ENCODE data around the gene FRAS1.
"Not testable (repeated sequence)": the region's sequence is repeated elsewhere in the genome, so short reads cannot be mapped to it uniquely, and the experiment has no call there.

Gene FRAS1

DNA sequence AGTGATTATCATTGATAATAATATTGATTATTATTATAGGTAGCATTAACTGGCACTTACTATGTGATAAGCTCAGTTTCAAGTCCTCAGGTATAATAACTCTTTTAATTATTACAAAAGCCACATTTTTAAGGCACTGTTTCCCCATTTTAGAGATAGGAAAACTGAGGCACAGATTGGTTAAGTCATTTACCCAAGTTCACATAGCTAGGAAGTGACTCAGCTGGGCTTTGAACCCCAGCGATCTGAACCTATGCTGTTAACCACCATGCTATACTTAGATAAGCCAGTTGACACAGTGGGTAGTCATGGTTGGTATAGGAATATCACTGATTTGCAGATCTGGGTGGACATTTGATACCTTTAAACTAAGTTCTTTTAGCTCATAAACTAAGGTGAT is 110.4 kb downstream of the FRAS1 start:
- FAIRE-seq: no peak

DNA sequence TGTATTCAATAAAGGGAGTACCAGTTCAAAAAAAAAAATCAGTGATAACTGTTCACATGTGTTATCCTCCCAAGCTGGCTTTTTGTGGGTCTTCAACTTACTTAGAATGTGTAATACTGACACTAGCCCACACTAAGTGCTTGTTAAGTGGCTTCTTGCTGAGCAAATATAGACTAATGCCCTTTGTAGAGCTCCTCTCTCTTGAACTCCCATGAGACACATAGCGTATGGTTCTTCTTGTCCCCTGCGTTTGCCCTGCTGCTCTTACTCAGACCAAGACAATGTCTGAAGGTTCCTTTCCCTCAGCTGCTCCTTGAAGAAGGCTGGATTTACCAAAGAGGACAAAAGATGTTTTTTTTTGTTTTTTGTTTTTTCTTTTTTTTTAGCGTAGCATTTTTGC is 110.9 kb downstream of the FRAS1 start:
- FAIRE-seq: no peak

DNA sequence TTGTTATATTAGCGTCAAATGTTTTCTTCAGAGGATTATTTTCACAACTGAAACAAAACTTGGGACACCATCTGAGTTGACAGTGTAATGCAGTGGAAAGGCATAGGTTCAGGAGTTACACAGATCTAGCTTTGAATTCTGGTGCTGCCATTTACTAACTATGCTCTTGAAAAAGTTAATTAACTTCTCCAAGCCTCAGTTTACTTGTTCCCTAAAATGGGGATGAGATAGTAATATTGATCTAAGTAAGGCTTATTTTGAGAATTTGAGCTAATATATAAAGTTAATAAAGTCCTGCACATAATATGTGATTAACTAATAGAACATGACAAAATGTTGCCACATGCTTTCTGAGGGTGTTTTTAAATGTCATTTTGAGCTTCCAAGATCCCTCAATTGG is 112.6 kb downstream of the FRAS1 start:
- FAIRE-seq: no peak

DNA sequence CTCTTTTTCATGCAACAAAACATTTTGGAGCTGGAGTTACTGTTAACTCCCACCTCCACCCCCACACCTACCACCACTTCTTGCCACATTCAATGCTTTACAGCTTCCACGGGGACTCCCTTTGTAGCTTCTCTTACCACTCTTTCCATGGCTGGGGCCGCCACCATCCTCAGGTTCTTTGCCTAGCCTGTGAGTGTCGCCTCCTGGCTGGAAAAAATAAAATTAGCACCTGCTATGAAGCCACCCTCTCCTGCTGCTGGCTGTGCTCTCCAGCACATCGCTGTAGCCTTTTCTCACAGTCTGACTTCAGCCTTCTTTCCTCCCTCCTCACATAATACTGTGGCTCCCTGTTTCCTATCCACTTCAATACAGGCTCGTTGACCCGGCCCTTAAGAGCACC is 114.4 kb downstream of the FRAS1 start:
- FAIRE-seq: no peak

DNA sequence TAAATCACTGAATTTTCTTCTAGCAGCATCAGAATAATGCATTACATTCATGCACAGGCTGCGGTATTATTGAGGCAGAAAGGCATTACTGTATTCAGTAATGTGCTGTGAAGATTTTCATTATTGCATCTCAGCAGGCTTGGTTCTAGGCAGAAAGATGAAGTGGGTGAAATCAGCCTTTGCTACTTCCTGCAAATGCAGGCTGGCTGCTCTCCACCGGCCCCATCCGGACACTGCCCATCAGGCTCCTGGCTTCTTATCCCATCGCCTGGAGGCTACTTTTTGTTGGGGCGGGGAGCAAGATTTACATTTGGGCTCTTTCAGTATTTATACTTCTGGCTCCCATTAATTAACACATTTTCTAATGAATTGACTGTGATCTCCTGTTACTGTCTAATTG is 117.8 kb downstream of the FRAS1 start:
- no peak for FAIRE-seq

DNA sequence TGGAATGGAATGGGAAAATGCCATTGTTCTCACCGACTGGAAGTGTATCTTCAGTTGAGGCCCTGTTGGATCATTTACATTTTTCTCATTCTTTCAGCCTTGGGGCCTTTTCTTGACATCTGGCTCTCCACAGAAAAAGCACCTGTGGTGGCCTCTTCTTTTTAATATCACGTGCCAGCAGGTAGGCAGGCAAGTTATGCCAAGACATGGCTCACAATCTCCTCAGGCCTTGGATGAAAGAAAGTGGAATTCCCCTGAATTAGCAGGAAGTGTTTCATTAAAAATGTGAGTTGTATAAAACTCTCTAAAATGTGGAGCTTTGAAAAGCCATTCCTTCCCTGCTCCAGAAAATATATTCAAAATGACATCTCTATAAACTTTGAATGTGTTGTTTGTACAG is 122.1 kb downstream of the FRAS1 start:
- no peak for FAIRE-seq

DNA sequence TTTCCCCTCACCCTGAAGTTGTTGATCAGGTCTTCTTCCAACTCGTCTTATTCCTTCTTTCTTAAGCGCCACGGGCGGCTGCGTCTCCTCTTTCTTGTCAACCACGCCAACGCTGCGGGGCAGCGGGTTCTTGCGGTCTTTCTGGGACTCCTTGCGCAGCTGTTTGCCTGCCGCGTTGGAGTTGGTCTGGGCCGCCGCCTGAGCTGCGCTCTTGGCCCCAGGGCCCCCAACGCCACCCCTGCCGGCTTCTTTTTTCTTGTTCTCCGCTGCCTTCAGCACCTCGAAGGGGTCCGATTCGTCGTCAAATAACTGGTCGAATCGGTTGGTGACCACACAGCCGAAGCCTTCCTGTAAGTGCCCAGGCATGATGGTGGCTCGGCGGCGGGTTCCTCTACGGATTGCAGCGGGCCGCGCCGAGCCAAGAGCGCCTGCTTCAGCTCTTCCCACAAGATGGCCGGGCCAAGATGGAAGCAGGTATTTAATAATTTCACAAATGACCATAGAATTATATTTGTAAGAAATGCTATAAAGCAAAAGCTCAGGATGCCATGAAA is 124.6 kb downstream of the FRAS1 start:
- not testable (repeated sequence) for FAIRE-seq

DNA sequence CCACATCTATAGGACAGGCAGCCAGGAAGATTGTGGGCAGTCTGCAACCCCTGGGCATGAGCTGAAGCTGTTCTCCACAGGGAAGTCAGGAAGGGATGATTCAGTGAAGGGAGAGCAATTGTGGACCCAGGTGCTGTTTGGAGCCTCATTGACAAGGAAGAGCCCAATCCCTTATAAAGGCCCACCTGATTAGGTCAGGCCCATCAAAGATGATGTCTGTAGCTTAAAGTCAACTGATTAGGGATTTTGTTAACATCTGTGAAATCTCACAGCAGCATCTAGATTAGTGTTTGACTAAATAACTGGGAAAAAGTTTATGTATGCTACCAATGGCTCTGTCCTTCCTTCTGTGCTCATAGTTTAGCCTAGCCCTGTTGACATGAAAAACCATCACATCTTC is 127.5 kb downstream of the FRAS1 start:
- FAIRE-seq: no peak

DNA sequence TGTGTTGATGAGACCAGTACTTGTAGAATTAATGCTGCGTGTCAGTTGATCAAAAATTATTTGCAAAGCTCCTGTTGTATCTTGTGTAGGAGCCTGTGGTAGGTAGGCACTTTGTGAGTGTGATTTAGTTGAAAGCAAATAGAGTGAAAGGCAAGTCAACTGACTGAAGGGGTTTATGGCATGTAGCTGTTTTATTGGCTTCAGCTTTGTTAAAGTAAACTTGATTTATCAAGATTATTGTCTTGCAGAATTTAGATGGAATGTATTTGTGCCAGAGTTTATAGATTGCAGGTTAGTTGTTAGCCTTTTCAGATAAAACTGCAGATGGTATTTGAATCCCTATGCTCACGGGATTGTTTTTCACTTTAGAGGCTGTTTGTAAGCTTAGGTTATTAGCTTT is 128.0 kb downstream of the FRAS1 start:
- FAIRE-seq: no peak

DNA sequence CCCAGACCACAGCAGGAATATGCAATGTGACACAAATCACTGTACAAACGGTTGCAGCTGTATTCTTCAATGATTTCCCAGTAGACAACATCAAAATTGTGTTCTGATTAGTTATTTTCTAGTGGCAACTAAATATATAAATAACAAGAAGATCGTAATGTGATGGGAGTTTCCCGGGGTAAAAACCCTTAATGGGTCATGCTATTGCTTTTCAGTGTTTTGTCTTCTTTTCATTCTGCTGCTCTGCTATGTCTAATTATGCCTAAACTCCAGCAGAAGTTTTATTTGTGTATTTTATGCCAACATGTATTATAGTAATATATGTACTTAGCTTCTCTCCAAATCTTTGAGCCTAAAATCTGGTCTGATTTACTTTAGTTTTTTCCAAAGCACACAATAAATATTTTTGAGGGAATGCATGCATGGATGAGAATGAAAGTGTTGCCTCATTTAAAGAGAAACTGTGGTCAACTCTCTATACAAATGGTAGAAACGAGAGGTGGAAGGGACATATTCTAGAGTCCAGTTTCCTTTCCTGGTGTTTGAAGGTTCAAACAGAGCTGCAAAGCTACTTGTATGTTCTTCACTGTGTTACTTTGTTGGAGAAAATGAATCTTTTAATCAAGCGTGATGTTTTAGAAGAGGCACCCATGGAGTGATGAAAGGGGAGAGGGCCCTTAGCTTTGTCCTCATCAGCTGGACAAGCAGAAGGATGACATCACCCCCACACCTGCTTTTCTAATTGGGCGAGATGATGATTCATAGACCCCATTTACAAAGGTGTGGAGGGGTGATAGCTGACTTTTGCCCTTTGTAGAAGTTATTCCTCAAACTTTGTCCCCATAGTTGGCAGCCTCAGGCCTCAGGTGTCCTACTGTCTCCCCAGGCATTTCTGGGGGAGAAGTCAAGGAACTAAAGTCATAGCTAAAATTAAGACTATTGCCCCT is 129.7 kb downstream of the FRAS1 start:
- FAIRE-seq: no peak

DNA sequence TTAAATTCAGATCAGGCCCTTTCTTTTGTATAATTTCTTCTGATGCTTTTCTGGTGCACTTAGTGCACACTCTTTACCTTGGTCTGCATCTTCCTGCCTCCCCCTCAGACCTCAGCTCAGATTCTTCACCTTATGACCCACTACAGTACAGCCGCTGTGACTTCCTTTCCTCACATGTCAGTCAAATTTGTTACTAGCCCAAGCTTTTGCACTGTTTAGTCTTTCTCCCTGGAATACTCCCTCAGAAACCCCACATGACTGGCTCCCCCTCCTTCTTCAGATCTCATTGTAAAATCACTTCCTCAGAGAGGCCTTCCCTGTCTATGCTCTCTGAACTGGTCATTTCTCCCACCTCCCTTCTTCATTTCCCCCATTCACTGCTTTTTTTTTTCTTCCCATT is 132.9 kb downstream of the FRAS1 start:
- no peak for FAIRE-seq

DNA sequence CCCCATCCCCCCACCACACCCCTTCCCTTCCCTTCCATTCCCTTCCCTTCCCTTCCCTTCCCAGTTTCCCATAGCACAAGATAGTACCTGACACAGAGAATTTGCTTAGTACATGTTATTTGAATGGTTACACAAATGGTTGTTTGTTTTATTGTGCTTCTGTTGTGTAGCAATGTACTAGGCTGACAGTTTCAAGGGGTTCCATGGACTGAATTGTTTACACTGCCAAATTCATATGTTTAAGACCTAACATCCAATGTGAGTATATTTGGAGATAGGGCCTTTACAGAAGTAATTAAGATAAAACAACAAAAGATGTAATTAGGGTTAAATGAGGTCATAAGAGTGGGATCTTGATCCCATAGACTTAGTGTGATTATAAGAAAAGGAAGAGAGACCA is 133.5 kb downstream of the FRAS1 start:
- FAIRE-seq: no peak

DNA sequence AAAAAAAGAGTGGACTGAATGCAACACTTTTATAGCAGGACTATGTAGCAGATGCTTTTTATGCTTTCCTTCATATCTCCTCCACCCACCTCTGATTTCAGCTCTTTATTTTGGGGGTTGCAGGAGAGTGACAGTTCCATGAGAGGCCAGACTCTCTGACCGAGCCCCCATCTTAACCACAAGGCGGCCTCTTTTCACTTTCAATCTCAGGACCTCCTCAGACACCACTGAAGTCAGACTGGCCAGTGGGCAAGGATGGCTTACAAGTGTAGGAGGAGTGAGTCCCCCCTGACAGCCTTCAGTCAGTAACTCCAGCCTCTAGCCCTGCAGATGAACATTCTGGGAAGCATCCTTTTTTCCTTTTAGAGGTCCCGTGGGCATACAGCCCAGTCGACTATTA is 140.8 kb downstream of the FRAS1 start:
- FAIRE-seq: no peak

DNA sequence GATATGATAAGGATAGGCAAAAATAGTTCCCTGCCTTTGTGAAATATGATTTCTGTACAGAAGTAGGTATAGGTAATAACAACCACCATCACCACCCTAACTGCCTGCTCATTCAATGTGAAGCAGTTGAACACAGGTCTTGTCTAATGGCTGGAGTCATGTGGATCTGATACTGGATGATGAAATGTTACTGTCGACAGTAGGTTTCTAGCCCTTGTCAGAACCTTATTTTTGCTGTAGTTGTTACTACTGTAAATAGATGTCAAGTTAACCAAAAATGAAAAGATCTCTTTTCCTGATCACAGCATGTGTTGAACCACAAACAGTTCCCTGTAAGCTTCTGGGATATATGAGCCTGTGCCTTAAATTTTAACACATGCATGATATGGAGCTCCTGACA is 142.9 kb downstream of the FRAS1 start:
- no peak for FAIRE-seq

DNA sequence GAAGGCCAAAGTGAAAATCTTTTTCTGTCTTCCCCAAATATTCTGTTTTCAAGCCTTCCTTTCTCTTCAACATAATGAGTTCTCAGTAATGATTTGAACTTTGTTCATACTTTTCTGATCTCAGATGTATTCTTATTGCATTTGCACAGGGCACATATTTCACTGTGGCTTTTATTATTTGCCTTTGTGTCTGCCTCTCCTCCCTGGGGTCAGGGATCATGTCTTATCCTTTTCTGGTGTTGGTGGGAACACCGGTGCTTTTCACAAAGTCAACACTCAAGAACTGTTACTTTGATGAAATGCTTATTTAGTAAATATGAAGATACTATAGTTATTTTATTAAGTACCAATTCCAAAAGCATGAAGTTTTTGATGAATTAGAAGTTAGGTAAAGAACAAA is 143.8 kb downstream of the FRAS1 start:
- no peak for FAIRE-seq

DNA sequence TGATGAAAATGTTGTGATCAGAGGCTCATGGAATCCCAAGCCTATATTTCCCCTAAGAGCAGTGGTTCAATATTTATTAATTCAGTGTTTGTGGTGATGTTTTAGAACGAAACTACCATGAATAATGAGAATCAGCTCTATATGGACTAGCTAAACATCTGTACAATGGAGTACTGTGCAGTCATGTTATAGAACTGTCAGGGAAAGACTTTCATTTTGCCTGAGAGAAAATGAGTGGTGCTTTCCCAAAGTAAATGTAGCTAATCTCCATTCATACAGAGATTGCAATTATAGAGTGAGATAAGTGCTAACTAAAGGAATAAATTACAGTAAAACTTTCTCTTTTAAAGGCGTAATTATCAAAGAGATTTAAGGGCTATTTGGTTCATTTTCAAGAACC is 147.1 kb downstream of the FRAS1 start:
- FAIRE-seq: no peak

DNA sequence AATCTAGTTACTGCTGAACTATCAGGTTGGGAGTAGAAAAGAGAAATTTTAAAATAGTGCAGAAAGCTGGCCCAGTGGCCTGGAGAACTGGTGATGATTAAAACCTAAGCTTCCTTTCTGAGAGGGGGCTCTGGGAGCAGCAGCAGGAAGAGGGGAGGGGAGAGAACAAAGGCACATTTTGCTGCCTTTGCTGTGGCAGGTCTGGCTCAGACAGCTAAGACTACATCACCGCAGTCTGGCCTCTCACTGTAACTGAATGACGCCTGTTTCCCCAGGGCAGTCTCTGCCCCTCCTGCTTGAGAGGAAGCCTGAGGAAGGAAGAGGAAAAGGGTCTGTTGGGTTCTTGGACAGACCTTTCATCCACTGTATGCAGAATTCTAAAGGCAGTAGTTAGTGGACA is 148.5 kb downstream of the FRAS1 start:
- no peak for FAIRE-seq

DNA sequence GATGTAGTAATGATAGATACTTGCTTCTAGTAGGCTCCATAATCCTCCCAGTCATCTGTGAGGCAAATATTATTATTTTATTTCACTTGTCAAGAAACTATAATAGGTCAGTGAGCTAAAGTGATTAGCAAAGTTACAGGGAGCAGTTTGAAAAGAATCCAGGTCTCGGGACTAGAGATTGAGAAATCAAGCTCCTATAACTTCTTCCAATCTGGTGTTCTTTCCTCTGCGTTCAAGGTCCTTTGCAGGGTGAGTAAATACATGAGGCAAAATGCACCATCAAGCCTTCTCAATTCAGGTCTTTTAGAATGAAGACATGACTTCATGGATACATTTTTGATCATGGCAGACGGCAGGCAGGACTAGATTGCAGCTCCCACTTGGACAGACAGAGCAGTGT is 150.4 kb downstream of the FRAS1 start:
- no peak for FAIRE-seq

DNA sequence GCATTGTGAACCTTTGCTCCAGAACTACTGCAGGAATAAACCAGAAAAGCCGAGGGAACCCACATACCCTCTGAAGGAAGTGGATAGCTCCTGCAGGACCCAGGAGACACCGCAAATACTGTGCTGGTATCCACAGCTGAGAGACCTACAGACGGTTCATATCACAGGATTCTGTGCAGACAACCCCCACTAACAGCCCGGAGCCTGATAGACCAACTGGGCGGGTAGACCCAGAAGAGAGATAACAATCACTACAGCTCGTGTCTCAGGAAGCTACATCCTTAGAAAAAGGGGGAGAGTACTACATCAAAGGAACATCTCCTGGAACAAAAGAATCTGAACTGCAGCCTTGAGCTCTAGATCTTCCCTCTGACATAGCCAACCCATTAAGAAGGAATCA is 150.8 kb downstream of the FRAS1 start:
- no peak for FAIRE-seq

DNA sequence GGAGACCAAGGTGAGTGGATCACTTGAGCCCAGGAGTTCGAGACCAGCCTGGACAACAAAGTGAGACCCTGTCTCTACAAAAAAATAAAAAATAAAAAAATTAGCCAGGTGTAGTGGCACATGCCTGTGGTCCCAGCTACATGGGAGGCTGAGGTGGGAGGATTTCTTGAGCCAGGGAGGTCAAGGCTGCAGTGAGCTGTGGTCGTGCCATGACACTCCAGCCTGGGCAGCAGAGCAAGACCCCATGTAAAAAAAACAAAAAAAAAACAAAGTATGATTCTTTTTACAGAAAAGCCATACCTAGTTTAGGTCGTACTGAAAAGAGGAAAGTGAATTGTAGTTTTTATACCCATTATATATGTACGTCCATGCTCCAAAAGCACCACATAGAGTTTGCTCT is 151.8 kb downstream of the FRAS1 start:
- not testable (repeated sequence) for FAIRE-seq

DNA sequence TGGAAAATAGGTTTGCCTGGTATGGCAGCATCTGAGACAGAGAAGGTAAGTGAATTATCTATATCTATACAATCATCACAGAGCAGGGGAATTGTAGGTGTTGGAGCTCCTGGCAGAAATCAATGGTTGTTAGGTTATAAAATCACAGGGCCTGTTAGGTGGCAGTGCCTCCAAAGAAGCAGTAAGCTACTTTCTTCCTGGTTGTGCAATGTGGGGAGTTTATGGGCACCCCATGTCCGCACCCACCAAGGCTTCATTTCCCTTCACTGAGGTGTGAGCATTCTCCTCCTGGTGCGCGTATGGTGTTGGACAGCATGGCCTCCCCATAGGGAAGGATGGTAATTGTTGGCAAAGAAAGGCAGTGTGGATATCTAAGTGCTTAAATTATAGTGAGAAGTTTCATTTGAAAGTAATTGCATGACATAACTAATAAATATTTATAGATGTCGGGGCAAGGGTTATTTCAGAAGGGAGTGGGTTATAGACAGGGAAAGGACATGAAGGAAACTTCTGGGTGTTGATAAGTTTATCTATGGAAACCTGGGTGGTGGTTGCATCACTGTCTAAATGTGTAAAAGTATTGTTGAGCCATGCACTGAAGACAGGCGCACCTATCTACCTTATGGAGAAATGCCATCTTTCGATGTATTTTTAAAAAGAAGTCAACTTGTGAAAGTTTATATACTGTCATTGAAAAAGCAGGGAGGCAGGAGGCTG is 153.7 kb downstream of the FRAS1 start:
- no peak for FAIRE-seq

DNA sequence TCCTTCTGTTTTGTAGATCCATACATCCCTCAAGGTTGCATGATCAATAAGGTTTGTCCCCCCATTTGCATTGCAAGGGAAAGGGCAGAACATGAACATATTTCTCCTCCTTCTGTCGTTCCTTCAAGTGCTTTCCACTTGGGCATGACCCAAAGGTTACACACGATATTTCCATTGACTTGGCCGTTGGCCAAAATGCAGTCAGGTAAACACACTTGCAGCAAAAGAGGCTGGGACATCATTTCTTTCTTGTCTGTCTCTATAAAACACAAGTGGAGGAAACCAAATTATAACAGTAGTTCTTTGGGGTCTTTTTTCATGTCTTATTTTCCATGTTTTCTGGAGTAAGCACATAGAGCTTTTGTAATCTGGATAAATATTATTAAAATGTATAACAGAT is 156.1 kb downstream of the FRAS1 start:
- FAIRE-seq: no peak

DNA sequence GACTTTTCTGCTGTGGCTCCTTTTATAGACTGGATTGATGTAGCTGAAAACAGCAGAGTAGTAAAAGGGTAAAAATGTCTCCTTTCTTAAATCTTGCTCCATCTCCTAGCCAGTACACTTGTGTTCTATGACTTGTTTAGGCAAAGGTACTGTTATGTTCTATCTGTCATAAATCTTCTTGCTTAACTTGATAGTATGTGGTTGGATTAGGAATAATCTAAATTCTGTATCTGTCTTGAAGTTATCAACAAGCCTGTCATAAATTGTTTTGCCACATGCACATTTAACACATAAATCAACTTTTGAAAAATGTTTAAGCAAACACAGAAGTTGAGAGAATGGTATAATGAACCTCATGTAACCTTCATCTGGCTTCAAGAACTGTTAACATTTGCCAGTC is 157.0 kb downstream of the FRAS1 start:
- no peak for FAIRE-seq

DNA sequence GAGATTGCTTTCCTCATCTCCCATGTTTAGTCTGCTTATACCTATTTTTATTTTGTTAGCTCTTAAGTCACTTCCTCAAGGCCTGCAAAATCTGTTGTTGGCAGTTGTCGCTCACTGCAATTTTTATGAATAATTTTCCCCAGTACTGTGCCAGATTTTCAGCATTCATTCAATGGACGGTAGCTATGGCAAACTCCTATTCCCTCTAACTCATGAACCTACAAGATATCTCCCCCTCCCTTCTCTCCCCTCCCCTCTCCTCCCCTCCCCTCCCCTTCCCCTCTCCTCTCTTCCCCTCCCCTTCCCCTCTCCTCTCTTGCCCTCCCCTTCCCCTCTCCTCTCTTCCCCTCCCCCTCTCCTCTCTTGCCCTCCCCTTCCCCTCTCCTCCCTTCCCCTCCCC is 160.4 kb downstream of the FRAS1 start:
- FAIRE-seq: no peak

Data from A204.1 (cell line).